ENCODE data around the gene SH3GL3.

The SH3GL3 gene

DNA sequence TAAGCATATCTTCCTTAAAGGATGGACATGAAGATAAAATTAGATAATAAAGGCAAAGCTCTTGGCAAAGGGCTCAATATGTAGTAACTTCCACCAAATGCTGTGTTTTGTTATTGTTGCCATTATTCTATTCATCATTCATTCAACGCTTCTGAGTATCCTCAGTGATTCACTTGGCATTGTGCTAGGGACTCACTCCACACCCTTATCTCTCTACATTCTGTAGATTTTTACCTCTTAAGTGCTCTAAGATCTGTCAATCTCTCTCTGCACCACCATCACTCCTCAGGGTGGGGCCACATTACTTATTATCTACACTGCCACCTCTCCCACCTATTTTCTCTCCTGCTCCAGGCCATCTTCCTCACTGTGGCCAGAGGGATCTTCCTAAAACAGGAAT, 51.2 kb downstream of the SH3GL3 start:
- Histone ChIP-seq H2BK5ac (ENCODE audit: low read length) (no peak overlapping the region), H4K91ac (ENCODE audit: low read depth, low read length, poor library complexity) (no peak overlapping the region), H3K9me3 (replicated peaks in 1 of 2; ENCODE audit: control insufficient read depth in 2 of 2, insufficient read depth in 1 of 2, low read depth in 1 of 2, low read length in 2 of 2) (peaks cover 0 to 5% of the 10 kb centered on the region in 2 donors), H3K27me3 (ENCODE audit: control insufficient read depth in 3 of 3, insufficient read depth in 3 of 3, low read depth in 1 of 3, low read length in 3 of 3) (no peaks in the 10 kb centered on the region), H3K4me3 (ENCODE audit: low read length in 2 of 2) (no peak overlapping the region), H3K14ac (ENCODE audit: low read length) (no peak overlapping the region), H2AK5ac (ENCODE audit: low read depth, low read length) (no peak overlapping the region), H3K4me1 (ENCODE audit: control insufficient read depth in 2 of 2, insufficient read depth in 1 of 2, low read depth in 1 of 2, low read length in 2 of 2) (no peaks in the 10 kb centered on the region), H2BK120ac (ENCODE audit: low read depth, low read length) (no peak overlapping the region), H2AFZ (ENCODE audit: low read length) (no peak overlapping the region), H3K23ac (ENCODE audit: low read depth, low read length, poor library complexity) (no peak overlapping the region), H2BK15ac (ENCODE audit: low read length) (no peak overlapping the region), H3K27ac (replicated peaks; ENCODE audit: low read length) (no peak overlapping the region), H3K4ac (ENCODE audit: low read length) (no peak overlapping the region), H3K79me1 (ENCODE audit: low read depth, low read length) (no peaks in the 10 kb centered on the region), H3K18ac (ENCODE audit: low read length) (no peak overlapping the region), H3K9ac (ENCODE audit: low read depth, low read length, poor library complexity) (no peak overlapping the region), H3K36me3 (replicated peaks in 1 of 2; ENCODE audit: control insufficient read depth in 2 of 2, insufficient read depth in 2 of 2, low read length in 2 of 2) (no peaks in the 10 kb centered on the region), H3K4me2 (ENCODE audit: insufficient read depth, low read length, poor library complexity, severe bottlenecking) (no peak overlapping the region), H2BK12ac (ENCODE audit: low read length) (no peak overlapping the region), H4K8ac (ENCODE audit: low read depth, low read length) (no peak overlapping the region)
- no peak for DNase-seq (ENCODE audit: low spot score)
- WGBS, 2 donors (ENCODE audit: extremely low coverage in 2 of 2, insufficient read length in 2 of 2, insufficient replicate concordance in 1 of 2): no CpG with 5 or more reads among the region's 1 CpG

DNA sequence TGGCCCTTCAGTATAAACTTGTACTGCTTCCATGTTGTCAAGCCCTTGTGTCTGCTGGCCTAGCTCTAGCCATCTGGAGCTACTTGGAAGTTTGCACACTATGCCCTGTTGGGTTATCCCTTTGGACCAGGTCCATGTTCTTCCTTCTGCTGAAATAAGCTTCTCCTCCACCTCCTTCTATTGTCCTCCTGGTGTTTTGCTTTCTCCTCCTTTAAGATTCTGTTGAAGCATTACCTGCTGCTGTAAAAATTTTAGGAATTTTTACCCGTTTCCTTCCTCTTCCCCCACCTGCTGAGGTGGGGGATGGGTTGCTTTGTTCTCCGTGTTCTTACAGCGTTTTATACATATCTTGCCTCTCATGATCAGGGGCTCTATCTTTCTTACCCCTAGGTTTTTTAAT, 51.7 kb downstream of the SH3GL3 start:
- Histone ChIP-seq H2BK5ac (ENCODE audit: low read length) (no peak overlapping the region), H3K4me2 (ENCODE audit: insufficient read depth, low read length, poor library complexity, severe bottlenecking) (no peak overlapping the region), H4K91ac (ENCODE audit: low read depth, low read length, poor library complexity) (no peak overlapping the region), H2BK120ac (ENCODE audit: low read depth, low read length) (no peak overlapping the region), H2AK5ac (ENCODE audit: low read depth, low read length) (no peak overlapping the region), H3K27me3 (ENCODE audit: control insufficient read depth in 3 of 3, insufficient read depth in 3 of 3, low read depth in 1 of 3, low read length in 3 of 3) (no peaks in the 10 kb centered on the region), H4K8ac (ENCODE audit: low read depth, low read length) (no peak overlapping the region), H3K9me3 (replicated peaks in 1 of 2; ENCODE audit: control insufficient read depth in 2 of 2, insufficient read depth in 1 of 2, low read depth in 1 of 2, low read length in 2 of 2) (peaks cover 0 to 5% of the 10 kb centered on the region in 2 donors), H3K36me3 (replicated peaks in 1 of 2; ENCODE audit: control insufficient read depth in 2 of 2, insufficient read depth in 2 of 2, low read length in 2 of 2) (no peaks in the 10 kb centered on the region), H3K4me3 (ENCODE audit: low read length in 2 of 2) (no peak overlapping the region), H3K23ac (ENCODE audit: low read depth, low read length, poor library complexity) (no peak overlapping the region), H3K4ac (ENCODE audit: low read length) (no peak overlapping the region), H3K9ac (ENCODE audit: low read depth, low read length, poor library complexity) (no peak overlapping the region), H2AFZ (ENCODE audit: low read length) (no peak overlapping the region), H3K79me1 (ENCODE audit: low read depth, low read length) (no peaks in the 10 kb centered on the region), H3K18ac (ENCODE audit: low read length) (no peak overlapping the region), H3K14ac (ENCODE audit: low read length) (no peak overlapping the region), H2BK15ac (ENCODE audit: low read length) (no peak overlapping the region), H3K27ac (replicated peaks; ENCODE audit: low read length) (no peak overlapping the region), H2BK12ac (ENCODE audit: low read length) (no peak overlapping the region), H3K4me1 (ENCODE audit: control insufficient read depth in 2 of 2, insufficient read depth in 1 of 2, low read depth in 1 of 2, low read length in 2 of 2) (no peaks in the 10 kb centered on the region)
- WGBS, 2 donors (ENCODE audit: extremely low coverage in 2 of 2, insufficient read length in 2 of 2, insufficient replicate concordance in 1 of 2): no CpG with 5 or more reads among the region's 3 CpGs
- no peak for DNase-seq (ENCODE audit: low spot score)

DNA sequence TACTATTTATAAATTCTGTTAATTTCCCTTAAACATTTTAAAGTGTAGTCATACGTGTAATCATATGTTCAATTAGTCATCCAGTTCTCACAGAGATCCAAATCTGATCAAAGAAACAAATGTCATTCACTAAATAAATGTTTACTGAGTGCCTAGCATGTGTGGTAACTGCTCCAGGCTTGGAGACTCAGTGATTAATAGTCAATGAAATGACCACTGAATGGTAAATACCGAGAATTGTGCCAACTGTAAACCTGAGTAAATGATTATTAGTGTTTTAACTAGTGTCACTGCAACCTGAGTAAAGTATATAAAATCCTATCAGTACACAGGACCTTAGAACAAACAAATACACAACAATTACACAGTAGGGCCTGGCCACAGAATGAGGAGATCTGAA, 52.3 kb downstream of the SH3GL3 start:
- no peak overlapping the region for H4K91ac ChIP-seq (ENCODE audit: low read depth, low read length, poor library complexity)
- no peak overlapping the region for H2BK15ac ChIP-seq (ENCODE audit: low read length)
- H3K9ac ChIP-seq (ENCODE audit: low read depth, low read length, poor library complexity): no peak overlapping the region
- no peaks in the 10 kb centered on the region for H3K79me1 ChIP-seq (ENCODE audit: low read depth, low read length)
- no peak overlapping the region for H2BK120ac ChIP-seq (ENCODE audit: low read depth, low read length)
- no peaks in the 10 kb centered on the region for H3K27me3 ChIP-seq (ENCODE audit: control insufficient read depth in 3 of 3, insufficient read depth in 3 of 3, low read depth in 1 of 3, low read length in 3 of 3)
- no CpG with 5 or more reads among the region's 2 CpGs for WGBS, 2 donors (ENCODE audit: extremely low coverage in 2 of 2, insufficient read length in 2 of 2, insufficient replicate concordance in 1 of 2)
- DNase-seq (ENCODE audit: low spot score): no peak
- no peak overlapping the region for H3K18ac ChIP-seq (ENCODE audit: low read length)
- no peaks in the 10 kb centered on the region for H3K36me3 ChIP-seq (replicated peaks in 1 of 2; ENCODE audit: control insufficient read depth in 2 of 2, insufficient read depth in 2 of 2, low read length in 2 of 2)
- no peak overlapping the region for H2BK12ac ChIP-seq (ENCODE audit: low read length)
- H3K4me1 ChIP-seq (ENCODE audit: control insufficient read depth in 2 of 2, insufficient read depth in 1 of 2, low read depth in 1 of 2, low read length in 2 of 2): peaks cover 0 to under 1% of the 10 kb centered on the region in 2 donors
- no peak overlapping the region for H3K27ac ChIP-seq (replicated peaks; ENCODE audit: low read length)
- no peak overlapping the region for H3K4me2 ChIP-seq (ENCODE audit: insufficient read depth, low read length, poor library complexity, severe bottlenecking)
- no peak overlapping the region for H2BK5ac ChIP-seq (ENCODE audit: low read length)
- H3K9me3 ChIP-seq (replicated peaks in 1 of 2; ENCODE audit: control insufficient read depth in 2 of 2, insufficient read depth in 1 of 2, low read depth in 1 of 2, low read length in 2 of 2): peaks cover 0 to 5% of the 10 kb centered on the region in 2 donors
- H2AFZ ChIP-seq (ENCODE audit: low read length): no peak overlapping the region
- H4K8ac ChIP-seq (ENCODE audit: low read depth, low read length): no peak overlapping the region
- H3K4me3 ChIP-seq (ENCODE audit: low read length in 2 of 2): no peak overlapping the region
- no peak overlapping the region for H3K4ac ChIP-seq (ENCODE audit: low read length)
- no peak overlapping the region for H3K14ac ChIP-seq (ENCODE audit: low read length)
- H2AK5ac ChIP-seq (ENCODE audit: low read depth, low read length): no peak overlapping the region
- no peak overlapping the region for H3K23ac ChIP-seq (ENCODE audit: low read depth, low read length, poor library complexity)

DNA sequence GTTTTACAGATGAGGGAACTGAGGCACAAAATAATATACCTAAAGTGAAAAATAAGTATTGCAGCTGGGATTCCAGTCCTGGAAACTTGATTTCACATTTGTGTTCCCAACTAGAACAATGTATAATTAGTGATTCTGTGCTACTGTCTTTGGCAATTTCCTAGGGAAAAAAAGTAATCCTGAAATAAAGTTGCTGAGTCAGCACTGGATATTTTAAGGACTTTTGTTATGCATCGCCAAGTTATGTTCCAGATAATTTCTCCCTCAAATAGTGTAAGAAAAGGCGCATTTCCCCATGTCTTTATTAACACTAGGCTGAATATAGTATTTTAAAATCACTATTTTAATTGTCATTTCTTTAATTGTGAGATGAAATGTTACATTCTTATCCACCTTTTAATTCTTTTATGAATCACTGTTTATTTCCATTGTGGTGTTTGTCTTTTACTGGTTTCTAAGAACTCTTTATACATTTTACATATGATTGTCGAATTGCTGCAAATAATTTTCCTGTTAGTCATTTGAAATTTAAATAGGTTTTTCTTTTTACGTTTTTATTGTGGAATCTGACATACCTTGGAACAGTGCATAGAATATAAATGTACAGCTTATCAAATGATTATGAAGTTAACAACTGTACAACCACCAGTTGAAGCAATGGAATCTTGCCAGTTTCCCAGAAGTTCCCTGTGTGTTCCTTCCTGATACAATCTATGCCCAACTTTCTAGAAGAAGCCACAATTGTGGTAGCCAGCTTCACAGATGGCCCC, 56.6 kb downstream of the SH3GL3 start:
- Histone ChIP-seq H2AFZ (ENCODE audit: low read length) (no peak overlapping the region), H3K9ac (ENCODE audit: low read depth, low read length, poor library complexity) (no peak overlapping the region), H4K91ac (ENCODE audit: low read depth, low read length, poor library complexity) (no peak overlapping the region), H3K27ac (replicated peaks; ENCODE audit: low read length) (no peak overlapping the region), H2BK5ac (ENCODE audit: low read length) (no peak overlapping the region), H2BK15ac (ENCODE audit: low read length) (no peak overlapping the region), H3K4me1 (ENCODE audit: control insufficient read depth in 2 of 2, insufficient read depth in 1 of 2, low read depth in 1 of 2, low read length in 2 of 2) (peaks cover 0 to 2% of the 10 kb centered on the region in 2 donors), H3K18ac (ENCODE audit: low read length) (no peak overlapping the region), H3K23ac (ENCODE audit: low read depth, low read length, poor library complexity) (no peak overlapping the region), H2BK120ac (ENCODE audit: low read depth, low read length) (no peak overlapping the region), H3K4me3 (ENCODE audit: low read length in 2 of 2) (no peak overlapping the region), H4K8ac (ENCODE audit: low read depth, low read length) (no peak overlapping the region), H3K79me1 (ENCODE audit: low read depth, low read length) (no peaks in the 10 kb centered on the region), H3K14ac (ENCODE audit: low read length) (no peak overlapping the region), H2AK5ac (ENCODE audit: low read depth, low read length) (no peak overlapping the region), H3K27me3 (ENCODE audit: control insufficient read depth in 3 of 3, insufficient read depth in 3 of 3, low read depth in 1 of 3, low read length in 3 of 3) (no peaks in the 10 kb centered on the region), H3K36me3 (replicated peaks in 1 of 2; ENCODE audit: control insufficient read depth in 2 of 2, insufficient read depth in 2 of 2, low read length in 2 of 2) (no peaks in the 10 kb centered on the region), H3K4ac (ENCODE audit: low read length) (no peak overlapping the region), H3K4me2 (ENCODE audit: insufficient read depth, low read length, poor library complexity, severe bottlenecking) (no peak overlapping the region), H2BK12ac (ENCODE audit: low read length) (no peak overlapping the region), H3K9me3 (replicated peaks in 1 of 2; ENCODE audit: control insufficient read depth in 2 of 2, insufficient read depth in 1 of 2, low read depth in 1 of 2, low read length in 2 of 2) (peaks cover 0 to under 1% of the 10 kb centered on the region in 2 donors)
- no peak for DNase-seq (ENCODE audit: low spot score)
- no CpG with 5 or more reads among the region's 4 CpGs for WGBS, 2 donors (ENCODE audit: extremely low coverage in 2 of 2, insufficient read length in 2 of 2, insufficient replicate concordance in 1 of 2)

Measured in neuronal stem cell (in vitro differentiated cells).